Lower lobe of right lung (tissue), 2 donors: Measurements from ENCODE around the gene MT1F. TPM values are rescaled to one million over a fixed set of nuclear protein-coding genes. Genes with fewer than 3 reads are reported as not detected.
A peak's percentile ranks its signal among the peaks of the same experiment; 100 is the strongest.

ENCODE experiments used
- ATAC-seq, 2 donors: fragments of 200-7000 bp; cut with Tn5 transposase; one replicate each; pipeline ENCODE4 v1.9.1; 2020 to 2022; ENCODE audit warnings: mild to moderate bottlenecking in 2 of 2, moderate library complexity in 2 of 2
- DNase-seq: peaks from one replicate; pipeline ENCODE4 v3.0.0-alpha.2; 2020
- H3K27ac ChIP-seq: fragments of 200-600 bp; one replicate; pipeline ENCODE4 v1.8.0; 2022
- H3K27me3 ChIP-seq: fragments of 200-600 bp; one replicate; pipeline ENCODE4 v1.8.0; 2022; ENCODE audit warnings: low read depth
- H3K36me3 ChIP-seq: fragments of 200-600 bp; one replicate; pipeline ENCODE4 v1.8.0; 2022; ENCODE audit warnings: mild to moderate bottlenecking
- H3K4me1 ChIP-seq: fragments of 200-600 bp; one replicate; pipeline ENCODE4 v1.8.0; 2022
- H3K4me3 ChIP-seq: fragments of 200-600 bp; one replicate; pipeline ENCODE4 v1.8.0; 2022; ENCODE audit warnings: mild to moderate bottlenecking
- H3K9me3 ChIP-seq: fragments of 200-600 bp; one replicate; pipeline ENCODE4 v1.8.0; 2022
- CTCF ChIP-seq: fragments of 200-600 bp; IDR thresholded peaks from one replicate; pipeline ENCODE4 v1.8.0; 2022; ENCODE audit warnings: antibody characterized with exemption, mild to moderate bottlenecking
- intact Hi-C: fragments of 100-400 bp; cut with DNase I; formaldehyde crosslinking; loops from one replicate; pipeline ENCODE4 v1.11.0; 2022
- total RNA-seq: library from RNA; stranded (reverse); fragmentation: NEBNext Ultra II Directional; extraction: Animal tissue kit (Norgen Biotek cat#: 25700); gene quantifications from one replicate; pipeline ENCODE4 v1.2.1, GENCODE V29; 2021
- donor health status: DM: no; HTN: yes; CAD: no; lungs with severe emphysema.

The MT1F gene
- total RNA-seq, 1 donor from 2014 or later: 12.6 TPM

GRCh38 chr16:56623637-56624036 lies 34.1 kb upstream of the MT1F start:
- no peak overlapping the region for H3K4me3 ChIP-seq
- H3K27ac ChIP-seq: no peak overlapping the region
- DNase-seq (no peak), ATAC-seq (no peak)
- peaks cover 14% of the 10 kb centered on the region for H3K4me1 ChIP-seq
- no peaks in the 10 kb centered on the region for H3K36me3 ChIP-seq
- no peaks in the 10 kb centered on the region for H3K9me3 ChIP-seq
- TF ChIP-seq CTCF: no peak
- intact Hi-C loops: no loop called here
- no peaks in the 10 kb centered on the region for H3K27me3 ChIP-seq

GRCh38 chr16:56625140-56625942 lies 32.4 kb upstream of the MT1F start, which contains the start of gene MT1E:
Gene MT1E (plus strand): TSS chr16:56625781. CDS start chr16:56625852, 71 bp downstream.
- H3K4me1 ChIP-seq: peaks cover 14% of the 10 kb centered on the region
- no peaks in the 10 kb centered on the region for H3K9me3 ChIP-seq
- no peaks in the 10 kb centered on the region for H3K27me3 ChIP-seq
- H3K27ac ChIP-seq: peak within 1 kb of the TSS; percentile 91
- ATAC-seq (peak; percentile 91 to 97), DNase-seq (peak; percentile 88)
- intact Hi-C loops: no loop called here
- H3K4me3 ChIP-seq: peak within 1 kb of the TSS; percentile 64
- TF ChIP-seq CTCF: no peak
- H3K36me3 ChIP-seq: no peaks in the 10 kb centered on the region

GRCh38 chr16:56625943-56626654 lies 31.7 kb upstream of the MT1F start:
- Histone ChIP-seq H3K27me3 (no peaks in the 10 kb centered on the region), H3K36me3 (no peaks in the 10 kb centered on the region), H3K4me3 (peak overlapping the region; percentile 64), H3K4me1 (peaks cover 14% of the 10 kb centered on the region), H3K27ac (peak overlapping the region; percentile 91), H3K9me3 (no peaks in the 10 kb centered on the region)
- ATAC-seq (peak; percentile 52 to 72), DNase-seq (no peak)
- intact Hi-C loops: no loop called here
- no peak for TF ChIP-seq CTCF

- DNase-seq (no peak), ATAC-seq (no peak)
- Histone ChIP-seq H3K4me1 (peaks cover 14% of the 10 kb centered on the region), H3K27ac (peak overlapping the region; percentile 91), H3K36me3 (no peaks in the 10 kb centered on the region), H3K27me3 (no peaks in the 10 kb centered on the region), H3K9me3 (no peaks in the 10 kb centered on the region), H3K4me3 (peak overlapping the region; percentile 64)
- TF ChIP-seq CTCF: no peak
- intact Hi-C loops: no loop called here
Observed at GRCh38 chr16:56626685-56627084, 31.1 kb upstream of the MT1F start.

GRCh38 chr16:56628486-56629350 lies 29.0 kb upstream of the MT1F start:
- ATAC-seq: no peak
- Histone ChIP-seq H3K27ac (no peak overlapping the region), H3K27me3 (peaks cover 17% of the 10 kb centered on the region), H3K36me3 (no peaks in the 10 kb centered on the region), H3K9me3 (no peaks in the 10 kb centered on the region), H3K4me1 (peaks cover 28% of the 10 kb centered on the region), H3K4me3 (no peak overlapping the region)
- no peak for DNase-seq
- no peak for TF ChIP-seq CTCF
- intact Hi-C loops: no loop called here
